ENCODE measurements around the gene ZNF175.

ZNF175 gene

DNA sequence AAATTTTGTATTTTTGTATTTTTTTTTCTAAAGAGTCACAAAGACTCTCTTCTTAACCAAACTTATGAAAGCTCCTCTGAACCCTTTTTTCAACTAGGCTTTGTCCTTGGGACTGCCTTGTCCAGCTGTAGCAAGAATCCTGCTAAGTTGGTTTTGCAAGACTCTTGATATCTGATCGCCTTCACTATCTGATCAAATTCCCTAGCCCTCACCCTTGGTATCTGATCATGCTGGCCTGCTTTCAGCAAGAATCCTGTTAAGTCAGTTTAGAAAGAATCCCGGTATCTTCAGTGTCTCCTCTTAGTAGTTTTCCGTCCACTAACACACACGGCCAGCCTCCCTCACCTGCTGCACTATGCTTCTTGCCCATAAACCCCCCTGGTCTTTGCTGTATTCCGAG is 61.0 kb downstream of the ZNF175 start:
- DNase-seq, result no peak

- no peak for DNase-seq
Observed at GRCh38 chr19:51637362-51637978, 66.4 kb downstream of the ZNF175 start.

DNA sequence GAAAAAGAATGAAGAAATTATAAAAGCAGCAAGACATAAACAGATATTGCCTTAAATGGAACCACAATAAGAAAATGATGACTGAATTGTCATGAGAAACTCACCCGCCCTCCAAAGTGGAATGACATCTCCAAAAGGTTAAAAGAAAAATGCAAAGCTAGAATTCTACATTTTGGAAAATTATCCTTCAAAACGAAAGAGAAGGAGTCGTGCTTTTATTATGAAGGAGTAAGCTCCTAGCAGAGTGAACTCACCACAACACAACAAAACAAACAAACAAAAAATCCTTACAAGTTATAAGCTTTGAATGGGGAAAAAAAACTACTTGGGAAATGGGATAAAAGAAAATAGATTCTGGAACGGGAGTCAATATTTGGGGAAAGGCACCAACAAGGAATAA is 68.8 kb downstream of the ZNF175 start:
- no peak for DNase-seq

DNA sequence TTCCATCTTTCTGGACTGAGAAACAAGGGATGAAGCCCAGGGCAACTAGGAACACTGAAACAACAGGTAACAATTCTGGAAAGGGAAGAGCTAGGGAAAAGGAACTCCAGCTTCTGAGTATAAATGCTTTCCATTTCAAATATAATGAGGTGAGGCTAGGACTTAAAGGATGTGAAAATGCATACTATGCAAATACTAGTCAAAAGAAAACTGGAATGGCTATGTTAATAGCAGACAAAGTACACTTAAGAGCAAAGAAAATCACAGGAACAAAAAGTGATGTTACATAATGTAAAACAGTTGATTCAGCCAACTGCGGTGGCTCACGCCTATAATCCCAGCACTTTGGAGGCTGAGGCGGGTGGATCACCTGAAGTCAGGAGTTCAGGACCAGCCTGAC is 69.3 kb downstream of the ZNF175 start:
- no peak for DNase-seq

DNA sequence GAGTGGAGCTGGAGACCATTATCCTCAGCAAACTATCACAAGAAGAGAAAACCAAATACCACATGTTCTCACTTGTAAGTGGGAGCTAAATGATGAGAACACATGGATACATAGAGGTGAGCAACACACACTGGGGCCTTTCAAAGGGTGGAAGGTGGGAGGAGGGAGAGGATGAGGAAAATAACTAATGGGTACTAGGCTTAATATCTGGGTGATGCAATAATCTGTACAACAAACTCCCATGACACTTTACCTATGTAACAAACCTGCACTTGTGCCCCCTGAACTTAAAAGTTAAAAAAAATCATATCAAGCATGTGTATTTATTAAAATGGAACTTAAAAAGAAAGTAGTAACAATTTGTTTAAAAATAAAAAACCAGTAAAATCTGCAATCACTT is 70.6 kb downstream of the ZNF175 start:
- DNase-seq, result no peak
